Measurements from ENCODE around the gene ACYP2.

ACYP2 gene

DNA sequence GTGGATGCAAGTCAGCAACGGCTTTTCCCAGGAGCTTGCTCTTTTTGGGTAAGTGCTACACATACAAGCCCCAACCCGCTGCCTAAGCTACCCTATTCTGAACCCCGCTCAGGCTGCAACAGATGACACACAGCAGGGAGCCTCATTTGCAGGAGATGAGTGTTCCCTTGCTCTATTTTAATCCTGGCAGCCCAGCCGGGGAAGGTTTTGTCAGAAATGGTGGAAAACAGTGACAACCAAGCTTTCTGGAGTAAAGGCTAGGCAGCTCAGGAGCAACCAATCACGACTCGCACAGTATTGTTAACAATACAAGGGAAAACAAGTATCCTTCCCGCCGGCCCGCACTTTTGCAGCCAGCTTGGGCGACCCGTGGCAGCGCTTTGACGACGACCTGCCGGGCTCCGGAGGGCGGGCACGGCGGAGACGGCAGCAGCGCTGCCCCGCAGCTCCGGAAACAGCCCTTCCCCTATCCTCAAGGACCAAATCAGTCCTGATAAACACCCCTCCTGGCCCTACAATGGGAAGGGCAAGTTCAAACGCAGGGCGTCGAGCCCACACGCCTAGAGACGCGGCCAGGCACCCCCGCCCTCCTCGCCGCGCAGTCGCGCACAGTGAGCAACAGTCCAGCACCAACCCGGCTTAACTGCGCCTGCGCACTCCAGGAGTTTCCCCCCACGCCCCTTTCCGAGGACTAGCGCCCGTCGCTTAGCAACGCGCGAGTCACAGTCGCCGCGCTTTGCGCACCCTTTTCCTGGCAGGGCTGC lies 214.9 kb downstream of the ACYP2 start:
- peak overlapping the region; percentile 73 for H3K27ac ChIP-seq
- no peak for TF ChIP-seq ZFX (IDR thresholded peaks at IDR 0.05)
- TF ChIP-seq CTCF (conservative IDR thresholded peaks at IDR 0.05) = no peak

DNA sequence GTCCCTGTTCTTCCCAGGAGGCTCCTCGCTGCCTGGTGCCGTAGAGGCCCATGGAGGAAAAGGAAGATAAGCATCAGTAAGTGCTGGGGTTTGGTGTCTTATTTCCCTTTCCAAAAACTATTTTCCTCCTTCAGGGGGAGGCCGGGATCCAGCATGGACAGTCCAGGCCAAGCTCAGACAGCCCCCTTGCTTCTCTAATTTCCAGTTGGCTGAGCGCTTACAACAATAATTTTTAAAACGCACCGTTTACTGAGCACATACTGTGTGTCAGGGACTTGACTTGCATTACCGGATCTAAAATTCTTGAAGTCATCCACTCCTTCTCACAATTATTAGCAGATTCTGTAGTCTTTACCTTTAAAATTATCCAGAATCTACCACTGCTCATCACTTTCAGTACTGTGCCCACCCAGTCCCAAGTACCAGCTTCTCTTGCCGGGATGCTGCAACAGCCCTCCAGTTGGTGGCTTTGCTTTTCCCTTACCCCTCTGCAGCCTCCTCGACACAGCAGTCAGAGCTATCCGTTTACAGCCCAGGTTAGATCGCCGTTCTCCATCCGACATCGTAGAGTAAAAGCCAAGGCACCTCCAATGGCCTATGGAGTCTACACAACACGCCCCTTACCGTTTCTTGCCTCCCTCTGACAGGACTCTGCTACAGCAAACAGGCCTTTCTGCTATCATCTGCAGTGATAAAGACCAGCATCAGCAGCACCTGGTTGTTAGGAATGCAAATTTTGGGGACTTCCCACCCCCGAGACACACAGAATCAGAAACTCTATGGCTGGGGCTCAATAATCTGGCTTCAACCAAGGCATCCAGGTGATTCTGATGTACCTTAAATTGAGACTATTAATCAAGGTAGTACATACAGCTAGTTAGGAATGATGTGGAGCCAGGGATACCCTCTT lies 215.8 kb downstream of the ACYP2 start:
- TF ChIP-seq CTCF (conservative IDR thresholded peaks at IDR 0.05) (no peak), ZFX (IDR thresholded peaks at IDR 0.05) (no peak)
- H3K27ac ChIP-seq = peak overlapping the region; percentile 73

DNA sequence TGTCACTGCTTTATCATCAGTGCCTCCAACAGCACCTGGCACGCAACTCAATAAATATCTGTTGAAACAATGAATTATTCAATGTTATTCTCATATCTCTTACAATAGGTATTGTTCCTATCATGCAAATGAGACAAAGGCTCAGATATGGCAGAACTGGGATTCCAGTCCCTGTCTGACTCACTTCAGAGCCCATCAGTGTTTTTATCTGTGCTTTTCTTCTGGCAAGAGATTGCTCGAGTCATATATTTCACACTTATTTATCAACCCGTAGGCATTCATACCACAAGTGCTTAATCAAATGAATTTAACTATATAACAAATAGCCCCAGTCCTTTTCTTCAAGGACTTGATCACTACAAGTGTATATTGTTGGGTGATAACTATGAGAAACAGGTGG lies 217.0 kb downstream of the ACYP2 start:
- H3K27ac ChIP-seq = no peak overlapping the region
- TF ChIP-seq ZFX (IDR thresholded peaks at IDR 0.05) = no peak
- TF ChIP-seq CTCF (conservative IDR thresholded peaks at IDR 0.05) = no peak

GRCh38 chr2:54336136-54336976 lies 220.9 kb downstream of the ACYP2 start:
- TF ChIP-seq ZFX (IDR thresholded peaks at IDR 0.05) = no peak
- TF ChIP-seq CTCF (conservative IDR thresholded peaks at IDR 0.05) = no peak
- H3K27ac ChIP-seq = no peak overlapping the region

- TF ChIP-seq ZFX (IDR thresholded peaks at IDR 0.05) (no peak), CTCF (conservative IDR thresholded peaks at IDR 0.05) (no peak)
- H3K27ac ChIP-seq = no peak overlapping the region
Observed at GRCh38 chr2:54336977-54337255, 221.5 kb downstream of the ACYP2 start.

GRCh38 chr2:54341656-54342055 lies 226.2 kb downstream of the ACYP2 start:
- TF ChIP-seq ZFX (IDR thresholded peaks at IDR 0.05) = no peak
- 0 out of 2 replicates have a peak, but pooled peaks have one; percentile 7 for TF ChIP-seq CTCF (conservative IDR thresholded peaks at IDR 0.05)

More at GRCh38 chr2:54341656-54342055, 226.2 kb downstream of the ACYP2 start:
- no peak overlapping the region for H3K27ac ChIP-seq

Measured in C4-2B (cell line).